ENCODE results near the gene INTS6L.

INTS6L gene

GRCh38 chrX:135585153-135585552, 64.7 kb downstream of the INTS6L start:
- no peak for TF ChIP-seq TAF1 (IDR thresholded peaks at IDR 0.05; ENCODE audit: borderline replicate concordance, insufficient read depth, low read length)
- no peak for TF ChIP-seq REST (IDR thresholded peaks at IDR 0.05; ENCODE audit: insufficient read depth in 1 of 2, low read depth in 2 of 2, low read length in 2 of 2)
- TF ChIP-seq SIN3A (IDR thresholded peaks at IDR 0.05; ENCODE audit: borderline replicate concordance, insufficient read depth, low read length), result no peak
- no peak for TF ChIP-seq POLR2AphosphoS5 (IDR thresholded peaks at IDR 0.05; ENCODE audit: low read depth, low read length)
- TF ChIP-seq FOXP2 (optimal IDR thresholded peaks at IDR 0.05; ENCODE audit: borderline replicate concordance, extremely low read depth, extremely low read length, insufficient read depth), result no peak

GRCh38 chrX:135591871-135592270, 71.4 kb downstream of the INTS6L start:
- no peak for TF ChIP-seq FOXP2 (optimal IDR thresholded peaks at IDR 0.05; ENCODE audit: borderline replicate concordance, extremely low read depth, extremely low read length, insufficient read depth)
- TF ChIP-seq TAF1 (IDR thresholded peaks at IDR 0.05; ENCODE audit: borderline replicate concordance, insufficient read depth, low read length), result no peak
- no peak for TF ChIP-seq REST (IDR thresholded peaks at IDR 0.05; ENCODE audit: insufficient read depth in 1 of 2, low read depth in 2 of 2, low read length in 2 of 2)
- no peak for TF ChIP-seq SIN3A (IDR thresholded peaks at IDR 0.05; ENCODE audit: borderline replicate concordance, insufficient read depth, low read length)
- no peak for TF ChIP-seq POLR2AphosphoS5 (IDR thresholded peaks at IDR 0.05; ENCODE audit: low read depth, low read length)

GRCh38 chrX:135595543-135595942, 75.1 kb downstream of the INTS6L start:
- TF ChIP-seq REST (IDR thresholded peaks at IDR 0.05; ENCODE audit: insufficient read depth in 1 of 2, low read depth in 2 of 2, low read length in 2 of 2) (no peak), TAF1 (IDR thresholded peaks at IDR 0.05; ENCODE audit: borderline replicate concordance, insufficient read depth, low read length) (no peak), FOXP2 (optimal IDR thresholded peaks at IDR 0.05; ENCODE audit: borderline replicate concordance, extremely low read depth, extremely low read length, insufficient read depth) (no peak), SIN3A (IDR thresholded peaks at IDR 0.05; ENCODE audit: borderline replicate concordance, insufficient read depth, low read length) (no peak), POLR2AphosphoS5 (IDR thresholded peaks at IDR 0.05; ENCODE audit: low read depth, low read length) (no peak)

- TF ChIP-seq TAF1 (IDR thresholded peaks at IDR 0.05; ENCODE audit: borderline replicate concordance, insufficient read depth, low read length), result no peak
- TF ChIP-seq REST (IDR thresholded peaks at IDR 0.05; ENCODE audit: insufficient read depth in 1 of 2, low read depth in 2 of 2, low read length in 2 of 2), result no peak
- TF ChIP-seq POLR2AphosphoS5 (IDR thresholded peaks at IDR 0.05; ENCODE audit: low read depth, low read length), result no peak
- TF ChIP-seq SIN3A (IDR thresholded peaks at IDR 0.05; ENCODE audit: borderline replicate concordance, insufficient read depth, low read length), result no peak
- no peak for TF ChIP-seq FOXP2 (optimal IDR thresholded peaks at IDR 0.05; ENCODE audit: borderline replicate concordance, extremely low read depth, extremely low read length, insufficient read depth)
Observed at GRCh38 chrX:135596495-135596894, 76.0 kb downstream of the INTS6L start.

- TF ChIP-seq REST (IDR thresholded peaks at IDR 0.05; ENCODE audit: insufficient read depth in 1 of 2, low read depth in 2 of 2, low read length in 2 of 2) (no peak), FOXP2 (optimal IDR thresholded peaks at IDR 0.05; ENCODE audit: borderline replicate concordance, extremely low read depth, extremely low read length, insufficient read depth) (no peak), SIN3A (IDR thresholded peaks at IDR 0.05; ENCODE audit: borderline replicate concordance, insufficient read depth, low read length) (no peak), TAF1 (IDR thresholded peaks at IDR 0.05; ENCODE audit: borderline replicate concordance, insufficient read depth, low read length) (no peak), POLR2AphosphoS5 (IDR thresholded peaks at IDR 0.05; ENCODE audit: low read depth, low read length) (no peak)
Observed at GRCh38 chrX:135605906-135606305, 85.4 kb downstream of the INTS6L start.

Measured in PFSK-1 (cell line).